Measurements from ENCODE around the gene PTGES. TPM values are rescaled to one million over a fixed set of nuclear protein-coding genes. Genes with fewer than 3 reads are reported as not detected.

Gene PTGES
- total and polyA plus RNA-seq, 9 of the 15 experiments (the other 6 are each of a cell fraction or from before 2014, with no cell fraction given) = 0.13 TPM; not detected in 8

GRCh38 chr9:129737479-129738274 is 15.2 kb downstream of the PTGES start (continued):
- TF ChIP-seq ETS1 (conservative IDR thresholded peaks at IDR 0.05; ENCODE audit: control insufficient read depth, low read depth, low read length) (0 out of 2 replicates have a peak, but pooled peaks have one; percentile 61), CUX1 (CRISPR knock-in tag; IDR thresholded peaks at IDR 0.05) (no peak), ELF1 (tag; IDR thresholded peaks at IDR 0.05) (peak; percentile 97), MLX (CRISPR knock-in tag; conservative IDR thresholded peaks at IDR 0.05) (peak in 1 of 2 experiments; percentile 53; a peak in 1 of 4 replicates), FOXO4 (CRISPR knock-in tag; IDR thresholded peaks at IDR 0.05) (peak; percentile 54; the same call in 1 of the 2 replicates), CREB1 (IDR thresholded peaks at IDR 0.05) (0 out of 2 replicates have a peak, but pooled peaks have one; percentile 20), CREB1 (CRISPR knock-in tag; IDR thresholded peaks at IDR 0.05) (peak; percentile 52; the same call in 1 of the 2 replicates), TAF1 (IDR thresholded peaks at IDR 0.05; ENCODE audit: control insufficient read depth, extremely low read depth, insufficient read depth, low read length, severe bottlenecking) (peak; percentile 55), CBX2 (IDR thresholded peaks at IDR 0.05; ENCODE audit: insufficient read depth, low read length, poor library complexity, severe bottlenecking) (no peak), PRDM10 (IDR thresholded peaks at IDR 0.05; ENCODE audit: partially characterized antibody) (peak; percentile 24)
